Ramos (cell line): Measurements from ENCODE around the gene OR7A10.
"Not testable (repeated sequence)": the region's sequence is repeated elsewhere in the genome, so short reads cannot be mapped to it uniquely, and the experiment has no call there.

Experiments used
- in situ Hi-C: fragments of 300-500 bp; cut with MboI; formaldehyde crosslinking; loops from one replicate; pipeline ENCODE4 v1.14.3; 2022; ENCODE audit warnings: low sequenced_read_pairs; ENCODE audit not compliant: unreplicated experiment

The OR7A10 gene

GRCh38 chr19:14796021-14796420 lies 52.7 kb downstream of the OR7A10 start:
- in situ Hi-C loops = no loop called here

- in situ Hi-C loops = no loop called here
Measured at GRCh38 chr19:14795078-14795721, 53.5 kb downstream of the OR7A10 start.

DNA sequence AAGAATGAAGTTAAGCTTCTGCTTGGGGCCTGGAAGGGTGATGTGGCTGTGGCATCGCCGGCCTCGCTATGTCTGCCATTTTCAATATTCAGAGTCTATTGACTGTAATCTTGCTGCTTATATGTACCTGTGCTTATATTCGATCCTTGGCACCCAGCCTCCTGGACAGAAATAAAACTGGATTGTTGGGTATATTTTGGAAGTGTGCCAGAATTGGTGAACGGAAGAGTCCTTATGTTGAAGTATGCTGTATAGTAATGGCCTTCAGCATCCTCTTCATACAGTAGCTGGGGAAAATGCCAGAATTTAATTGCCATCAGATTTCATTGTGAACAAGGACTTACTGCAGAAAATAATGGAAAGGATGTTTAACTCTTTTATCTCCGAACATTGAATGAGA lies 56.5 kb downstream of the OR7A10 start:
- in situ Hi-C loops = not testable (repeated sequence)
